ENCODE results near the gene LRP5.
A peak's percentile ranks its signal among the peaks of the same experiment; 100 is the strongest.

Gene LRP5

DNA sequence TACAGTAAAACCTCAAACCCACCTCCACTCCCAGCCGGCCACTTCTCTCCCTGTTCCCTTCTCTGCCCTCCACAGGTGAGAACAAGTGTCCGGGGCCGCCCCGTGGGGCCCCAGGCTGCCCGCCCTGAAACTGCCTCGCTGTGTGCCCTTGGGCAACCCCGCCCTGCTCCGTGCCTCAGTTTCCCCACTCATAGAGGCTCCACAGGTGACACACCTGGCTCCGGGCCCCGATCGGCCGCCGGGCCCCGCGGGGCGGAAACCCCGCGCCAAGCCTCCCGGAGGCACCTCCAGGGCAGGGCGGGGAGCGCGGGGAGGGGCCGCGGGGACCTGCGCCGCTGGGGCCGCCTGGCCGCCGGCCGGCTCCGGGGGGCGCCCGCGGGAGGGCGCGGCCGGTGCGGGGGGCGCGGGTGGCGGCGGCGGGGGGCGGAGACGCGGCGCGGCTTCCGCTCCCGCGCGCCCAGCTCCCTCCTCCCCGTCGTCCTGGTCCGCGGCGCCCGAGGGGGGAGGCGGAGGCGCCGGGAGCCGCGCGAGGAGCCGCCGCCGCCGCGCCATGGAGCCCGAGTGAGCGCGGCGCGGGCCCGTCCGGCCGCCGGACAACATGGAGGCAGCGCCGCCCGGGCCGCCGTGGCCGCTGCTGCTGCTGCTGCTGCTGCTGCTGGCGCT lies at the start of gene LRP5:
TSS of gene LRP5 (plus strand) at position 475 of the 663 bp plus-strand sequence. CDS start at position 599, 124 bp downstream.
- peak; percentile 29 for DNase-seq

DNA sequence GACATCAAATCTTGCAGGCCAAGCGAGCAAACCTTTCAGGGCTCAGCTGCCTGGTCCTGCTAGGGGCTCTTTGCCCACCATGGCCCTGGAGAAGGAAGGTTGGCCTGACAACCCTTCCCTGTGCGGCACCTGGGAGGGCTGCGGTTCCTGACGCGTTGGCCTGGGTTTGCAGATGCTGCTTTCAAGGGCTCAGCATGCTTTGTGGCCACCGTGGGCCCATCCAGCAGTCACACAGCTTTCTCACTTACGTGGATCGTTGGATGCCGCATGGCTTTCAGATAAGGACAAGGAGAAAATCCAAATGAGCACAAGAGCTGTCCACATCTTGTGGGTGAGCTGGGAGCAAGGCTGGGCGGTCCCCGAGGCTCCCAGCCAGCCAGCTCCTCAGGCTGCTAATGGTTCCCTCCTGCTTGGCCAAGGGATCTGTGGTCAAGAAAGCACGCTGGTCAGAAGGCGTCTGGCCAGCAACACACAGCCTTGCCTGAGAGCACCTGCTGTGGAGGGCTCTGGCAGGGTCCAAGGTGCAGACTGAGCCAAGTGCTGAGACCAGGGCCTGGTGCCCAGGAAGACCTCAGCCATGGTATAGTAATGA lies 48.9 kb upstream of the LRP5 start:
- no peak for DNase-seq

DNA sequence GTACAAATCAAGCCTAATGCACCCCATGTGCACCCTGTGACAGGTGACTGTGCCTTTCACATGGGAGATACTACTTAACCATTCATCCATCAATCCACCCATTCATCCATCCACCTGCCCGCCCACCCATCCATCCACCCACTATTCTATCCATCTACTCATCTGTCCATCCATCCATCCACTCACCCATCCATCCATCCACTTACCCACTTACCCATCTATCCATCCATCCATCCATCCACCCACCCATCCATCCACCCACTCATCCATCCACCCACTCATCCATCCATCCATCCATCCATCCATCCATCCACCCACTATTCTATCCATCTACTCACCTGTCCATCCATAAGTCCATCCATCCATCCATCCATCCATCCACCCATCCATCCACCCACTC lies 48.1 kb upstream of the LRP5 start:
- DNase-seq: no peak

DNA sequence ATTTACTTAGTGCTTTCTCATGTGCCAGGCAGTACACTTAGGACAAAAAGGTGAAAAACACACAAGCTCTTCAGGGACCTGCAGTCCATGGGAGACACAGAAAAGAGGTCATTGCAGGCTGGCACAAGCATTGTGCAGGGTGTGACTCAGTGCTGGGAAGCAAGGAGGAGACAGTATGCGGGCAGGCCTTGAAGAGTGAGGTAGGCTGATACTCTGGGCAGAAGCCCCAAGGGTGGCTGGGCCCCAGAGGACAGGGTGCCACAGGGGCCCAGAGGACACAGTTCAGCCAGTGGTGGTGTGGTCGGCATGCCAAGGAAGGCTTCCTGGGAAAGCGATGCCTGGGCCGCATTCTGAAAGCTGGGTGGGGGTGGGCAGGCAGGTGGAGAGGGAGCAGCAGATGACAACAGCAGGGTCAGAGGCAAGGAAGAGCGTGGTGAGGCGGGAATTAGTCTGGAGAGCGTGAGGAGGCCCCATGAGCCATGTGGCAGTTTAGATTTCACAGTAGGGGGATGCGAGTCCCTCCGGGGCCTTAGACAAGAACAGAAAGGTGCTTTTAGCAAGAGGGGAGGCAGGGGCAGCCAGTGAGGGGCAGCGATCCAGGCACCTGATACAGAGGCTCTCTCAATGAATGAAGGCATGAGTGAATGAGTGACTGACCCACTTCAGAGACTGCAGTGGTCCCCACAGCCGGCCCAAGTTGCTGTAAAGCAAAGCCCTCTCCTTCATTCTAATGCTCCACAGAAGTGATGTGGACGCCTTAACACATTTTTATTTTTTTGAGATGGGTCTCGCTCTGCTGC lies 47.5 kb upstream of the LRP5 start:
- DNase-seq: no peak

DNA sequence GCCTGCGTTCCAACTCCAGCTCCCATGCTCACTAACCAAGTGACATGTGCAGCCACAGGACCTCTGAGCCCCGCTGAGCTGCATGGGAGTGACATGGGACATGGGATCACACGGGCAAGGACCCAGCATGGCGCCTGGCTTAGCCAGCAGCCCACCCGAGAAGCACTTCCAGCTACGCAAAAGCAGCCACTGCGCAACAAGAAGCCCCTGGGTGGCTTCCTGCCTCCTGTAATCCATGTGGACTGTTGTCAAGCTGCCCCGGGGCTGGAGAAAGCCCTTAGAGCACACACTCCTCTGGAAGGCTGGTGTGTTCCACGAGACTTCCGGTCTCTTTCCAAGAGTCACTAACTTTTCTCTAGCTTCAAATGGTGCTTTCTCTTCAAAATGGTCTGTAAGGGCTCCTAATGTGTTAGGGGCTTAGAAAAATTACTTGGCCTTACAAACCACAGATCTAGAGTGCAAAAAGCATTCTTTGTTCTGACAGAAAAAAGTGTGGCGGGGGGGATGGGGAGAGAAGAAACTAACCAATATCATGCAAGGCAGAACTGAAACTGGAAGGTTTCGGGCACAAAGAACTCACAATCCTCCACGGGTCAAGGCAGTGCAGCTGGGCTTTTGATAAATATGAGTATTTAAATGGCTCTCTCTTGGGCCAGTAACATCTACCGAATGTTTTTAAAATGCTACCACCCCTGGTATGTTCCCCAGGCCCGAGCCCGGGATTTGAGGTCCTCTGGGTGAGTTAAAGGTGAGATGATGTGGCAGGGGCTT lies 46.1 kb upstream of the LRP5 start:
- no peak for DNase-seq

DNA sequence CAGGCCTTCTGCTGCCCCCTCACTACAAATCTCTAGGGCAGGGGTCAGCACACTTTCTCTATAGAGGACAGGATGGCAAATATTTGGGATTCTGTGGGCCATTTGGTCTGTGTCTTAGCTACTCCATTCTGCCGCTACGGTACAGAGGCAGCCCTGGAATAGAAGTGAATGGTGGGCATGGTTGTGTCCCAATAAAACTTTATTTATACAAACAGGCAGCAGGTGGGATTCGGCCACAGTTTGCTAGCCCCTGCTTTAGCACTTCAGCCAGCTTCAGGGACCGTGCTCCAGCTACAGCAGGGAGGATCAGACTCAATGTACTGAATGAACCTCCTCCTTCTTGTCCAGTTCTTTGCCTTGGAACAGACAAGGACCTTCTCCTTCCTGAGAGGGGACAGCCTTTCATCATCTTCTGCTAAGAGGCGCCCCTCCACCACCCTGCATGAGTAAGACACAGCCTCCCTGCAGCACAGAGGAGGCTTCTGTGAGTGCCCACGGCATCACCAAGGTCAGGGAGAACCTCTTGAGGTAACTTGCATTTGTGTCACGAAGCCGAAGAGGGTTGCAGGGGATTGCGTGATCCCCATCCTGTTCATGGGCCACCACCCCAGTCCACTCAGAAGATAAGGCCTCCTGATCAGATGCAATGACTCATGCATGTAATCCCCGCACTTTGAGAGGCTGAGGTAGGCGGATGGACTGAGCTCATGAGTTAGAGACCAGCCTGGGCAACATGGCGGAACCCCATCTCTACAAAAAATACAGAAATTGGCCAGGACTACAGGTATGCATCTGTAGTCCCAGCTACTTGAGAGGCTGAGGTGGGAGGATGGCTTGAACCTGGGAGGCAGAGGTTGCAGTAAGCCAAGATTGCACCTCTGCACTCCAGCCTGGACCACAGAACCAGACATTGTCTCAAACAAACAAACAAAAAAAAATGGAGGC lies 45.2 kb upstream of the LRP5 start:
- no peak for DNase-seq

DNA sequence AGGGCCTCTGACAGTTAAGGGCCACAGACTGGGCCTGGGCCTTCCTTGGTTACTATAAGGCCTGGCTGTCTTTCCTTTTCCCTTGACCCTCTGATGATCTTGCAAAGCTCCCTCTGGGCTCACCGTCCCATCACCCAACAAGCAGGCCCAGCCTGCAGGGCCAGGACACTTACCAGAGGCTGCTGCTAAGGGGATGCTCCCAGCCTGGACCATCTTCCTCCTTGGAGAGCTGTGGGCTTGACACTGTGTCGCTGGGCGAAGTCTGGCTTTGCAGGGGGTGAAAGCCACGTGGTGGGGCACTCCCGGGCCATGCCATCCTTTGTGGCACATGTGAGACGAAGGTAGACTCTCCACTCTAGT lies 44.5 kb upstream of the LRP5 start:
- no peak for DNase-seq

DNA sequence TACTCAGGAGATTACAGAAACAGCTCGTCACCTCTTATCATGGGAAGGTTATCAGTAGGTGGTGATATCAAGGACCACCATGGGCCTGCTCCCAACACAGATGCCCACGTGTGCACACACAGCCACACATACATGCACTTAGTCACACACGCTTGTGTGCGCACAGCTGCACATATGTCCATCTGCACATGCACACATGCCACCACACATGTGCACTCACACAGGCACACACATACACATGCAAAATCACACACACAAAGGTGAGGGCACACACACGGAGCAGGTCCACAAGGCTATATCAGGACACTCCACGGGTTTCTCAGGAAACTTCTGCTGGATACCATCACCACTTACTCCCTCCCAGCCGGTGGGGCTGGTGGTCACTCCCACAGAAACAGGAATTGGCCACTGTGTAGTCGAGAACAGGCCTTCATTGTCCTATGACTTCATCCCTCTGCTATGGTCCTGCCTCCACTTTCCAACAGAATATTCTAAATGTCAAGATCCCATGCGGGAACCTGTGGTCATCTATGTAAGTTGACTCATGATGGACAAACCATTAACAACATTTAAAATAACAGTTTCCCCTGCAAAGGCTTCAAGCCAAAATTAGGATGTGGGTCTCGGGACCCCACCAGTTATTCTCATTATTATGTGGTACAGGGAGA lies 42.8 kb upstream of the LRP5 start:
- DNase-seq: no peak

DNA sequence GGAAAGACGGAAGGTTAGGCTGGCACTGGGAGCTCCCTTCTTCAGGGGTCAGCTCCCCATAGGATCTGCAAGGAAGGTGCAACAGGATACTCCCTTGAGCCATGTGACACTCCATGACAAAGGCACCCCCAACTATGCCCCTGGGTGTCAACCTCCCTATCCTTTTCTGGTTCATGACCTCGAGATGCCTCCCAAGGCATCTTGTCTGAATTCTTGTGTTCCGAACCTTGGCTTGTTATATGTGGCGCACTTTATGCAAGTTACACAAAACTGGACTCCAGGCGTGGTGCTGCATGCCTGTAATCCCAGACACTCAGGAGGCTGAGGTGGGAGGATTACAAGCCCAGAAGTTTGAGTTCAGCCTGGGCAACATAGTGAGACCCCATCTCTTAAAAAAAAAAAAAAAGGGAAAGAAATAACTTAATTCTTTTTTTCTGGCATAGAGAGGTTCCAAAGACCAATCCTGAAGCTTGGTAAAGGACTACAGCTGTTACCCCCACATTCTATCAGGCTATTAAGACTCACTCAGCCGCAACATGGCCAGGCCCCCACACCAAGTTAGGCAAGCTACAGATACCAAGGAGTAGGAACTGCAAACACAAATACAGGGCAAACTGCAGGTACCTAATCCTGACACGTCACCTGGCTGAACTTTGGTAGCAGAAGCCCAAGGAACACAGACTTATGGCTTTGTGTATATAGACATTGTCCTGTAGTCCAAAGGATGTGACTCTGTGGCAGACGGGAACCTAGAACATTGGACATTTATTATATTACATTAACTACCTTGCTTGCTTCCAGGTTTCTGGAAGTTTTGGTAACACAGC lies 42.0 kb upstream of the LRP5 start:
- no peak for DNase-seq

DNA sequence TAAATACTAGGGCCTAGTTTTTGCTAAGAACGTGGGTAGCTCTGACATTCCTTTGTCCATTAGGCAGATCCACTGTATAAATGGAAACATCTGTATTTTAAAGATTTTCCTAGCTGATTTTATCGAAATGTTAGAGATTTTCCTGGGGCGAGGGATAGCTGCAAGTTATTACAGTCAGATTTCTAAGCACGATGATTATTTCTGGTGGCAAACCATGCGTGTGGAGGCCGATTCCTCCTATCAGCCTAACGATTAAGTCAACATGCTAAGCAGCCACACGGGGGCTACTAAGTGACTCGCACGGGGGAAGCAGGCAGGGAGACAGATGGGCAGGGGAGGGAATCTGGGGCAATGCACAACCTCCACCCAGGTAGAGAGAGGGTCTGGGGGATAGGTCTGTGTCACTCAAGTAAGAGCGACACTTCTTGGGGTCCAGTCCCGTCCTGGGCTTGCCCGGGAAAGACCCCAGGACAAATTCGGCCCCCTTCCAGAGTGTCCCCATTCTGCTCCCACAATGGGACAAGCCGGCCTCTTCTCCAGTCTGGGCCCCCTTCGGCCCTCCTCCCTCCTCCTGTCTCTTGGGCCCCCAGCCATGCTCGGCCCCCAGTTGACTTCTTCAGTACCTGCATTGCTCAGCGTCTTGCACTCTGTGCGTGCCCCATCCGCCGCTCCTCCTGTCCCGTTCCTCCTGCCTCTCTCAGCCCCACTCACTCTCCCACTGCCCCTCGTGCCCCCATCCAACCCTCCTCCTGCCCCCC lies 41.2 kb upstream of the LRP5 start:
- DNase-seq: peak; percentile 27

DNA sequence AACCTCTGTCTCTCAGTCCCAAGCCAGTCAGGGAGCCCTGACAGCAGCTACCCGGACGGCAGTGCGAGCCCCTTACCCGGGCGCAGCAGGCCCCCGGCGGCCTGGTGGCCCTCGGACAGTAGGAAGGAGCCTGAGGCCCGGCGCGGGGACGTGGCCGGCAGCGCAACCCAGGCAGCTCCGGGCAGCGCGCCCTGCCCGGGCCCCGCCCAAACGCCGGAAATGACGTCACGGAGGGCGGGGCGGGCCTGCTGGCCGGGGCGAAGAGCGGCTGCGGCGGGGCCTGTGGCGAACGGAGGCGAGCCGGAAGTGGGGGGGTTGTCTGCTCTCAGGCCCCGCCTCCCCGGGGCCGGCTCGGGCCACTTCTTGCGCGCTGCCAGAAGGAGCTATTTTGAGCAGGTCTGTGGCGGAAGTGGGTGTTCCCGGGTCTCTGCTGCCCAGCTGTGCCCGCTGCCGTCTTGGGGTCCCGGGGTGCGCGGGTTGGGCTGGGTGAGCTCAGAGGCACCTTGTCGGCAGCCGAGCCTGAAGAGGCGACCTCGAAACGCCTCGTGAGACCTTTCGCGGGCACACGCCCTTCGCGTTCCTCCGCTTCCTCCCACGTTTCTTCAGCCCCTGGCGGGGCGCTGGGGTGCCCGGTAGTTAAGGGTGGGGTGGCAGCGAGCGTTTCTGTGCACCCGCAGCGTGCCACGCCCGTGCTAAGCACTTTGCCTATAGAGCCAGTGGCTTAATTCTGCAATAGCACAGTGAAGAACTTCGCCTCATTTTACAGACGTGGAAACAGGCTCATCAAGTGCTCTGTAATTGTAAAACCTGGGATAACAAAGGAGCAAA lies 40.4 kb upstream of the LRP5 start, which contains the start of gene C11orf24:
TSS of gene C11orf24 (minus strand) at position 193 of the 828 bp plus-strand sequence. CDS start 8,206 bp downstream, outside the sequence.
- peak; percentile 91 for DNase-seq

DNA sequence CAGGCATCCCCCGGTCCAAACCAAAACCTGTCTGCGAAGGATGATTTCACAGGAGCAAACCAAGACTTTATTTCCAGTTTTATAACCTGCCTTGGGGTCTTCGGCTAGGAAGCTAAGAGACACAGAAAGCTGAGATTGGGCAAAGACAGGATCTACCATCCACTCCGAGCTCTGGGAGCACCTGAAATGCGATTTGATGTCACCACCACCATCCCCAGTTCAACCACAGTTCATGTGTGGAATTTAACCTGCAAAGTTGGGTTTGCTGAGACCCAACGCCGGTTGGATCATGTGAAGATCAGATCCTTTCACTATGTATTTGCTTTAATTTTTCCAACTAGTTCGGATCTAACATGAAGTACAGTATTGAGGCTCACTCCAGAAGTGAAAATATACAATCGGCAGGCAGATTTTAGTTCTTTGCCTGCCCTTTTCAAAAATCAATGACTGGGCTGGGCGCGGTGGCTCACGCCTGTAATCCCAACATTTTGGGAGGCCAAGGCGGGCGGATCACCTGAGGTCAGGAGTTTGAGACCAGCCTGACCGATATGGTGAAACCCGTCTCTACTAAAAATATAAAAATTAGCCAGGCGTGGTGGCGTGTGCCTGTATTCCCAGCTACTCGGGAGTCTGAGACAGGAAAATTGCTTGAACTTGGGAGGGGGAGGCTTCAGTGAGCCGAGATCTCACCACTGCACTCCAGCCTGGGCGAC lies 39.2 kb upstream of the LRP5 start:
- no peak for DNase-seq

DNA sequence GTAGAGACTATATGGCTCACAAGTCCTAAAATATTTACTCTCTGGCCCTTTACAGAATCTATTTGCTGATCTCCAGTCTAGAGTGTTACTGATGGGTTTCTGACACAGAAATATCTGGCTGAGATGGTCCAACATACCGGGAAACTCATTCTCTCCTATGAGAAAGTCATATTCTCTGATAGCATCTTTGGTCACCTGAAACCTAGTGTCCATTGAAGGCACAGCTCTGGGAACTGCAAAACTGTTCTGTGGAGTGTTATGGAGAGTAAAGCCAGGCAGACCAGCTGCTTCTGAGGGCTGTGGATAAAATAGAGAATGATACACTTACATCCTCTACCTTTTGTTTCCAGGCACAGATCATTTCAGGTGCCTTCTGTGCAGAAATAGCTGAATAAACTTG lies 38.1 kb upstream of the LRP5 start:
- DNase-seq: no peak

DNA sequence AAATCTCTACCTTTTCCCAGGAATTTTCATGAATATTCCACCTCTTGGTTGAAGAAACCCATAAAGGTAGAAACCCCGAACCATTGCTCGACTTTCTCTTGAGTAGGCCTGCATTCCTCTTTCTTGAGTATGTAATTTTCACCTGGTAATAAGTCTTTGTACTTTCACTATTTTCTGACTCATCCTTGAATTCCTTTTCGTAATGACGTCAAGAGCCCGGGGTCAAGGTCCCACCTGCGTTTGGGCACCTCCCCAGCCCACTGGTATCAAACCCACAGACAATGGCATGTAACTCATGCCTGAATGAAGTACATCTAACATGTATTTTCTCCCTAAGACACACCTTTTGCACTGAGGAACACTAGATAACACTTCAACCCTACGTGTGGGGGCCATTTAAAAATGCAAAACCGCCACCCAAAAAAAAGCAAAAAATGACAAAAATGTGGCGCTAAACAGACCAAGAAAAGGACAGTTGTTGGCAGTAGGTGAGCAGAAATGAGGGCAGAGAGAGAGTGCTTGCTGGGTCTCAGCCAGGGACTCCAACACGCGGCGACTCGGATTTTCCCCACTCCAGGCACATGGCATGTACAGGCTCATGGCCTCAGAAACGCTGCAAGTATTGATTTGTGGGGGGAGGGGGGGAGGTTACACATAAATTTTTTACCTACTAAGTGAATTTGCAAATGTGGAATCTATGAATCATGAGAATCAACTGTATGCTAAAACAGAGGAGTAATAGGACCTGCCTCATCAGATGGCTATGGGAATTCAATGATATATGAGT lies 36.5 kb upstream of the LRP5 start:
- no peak for DNase-seq

DNA sequence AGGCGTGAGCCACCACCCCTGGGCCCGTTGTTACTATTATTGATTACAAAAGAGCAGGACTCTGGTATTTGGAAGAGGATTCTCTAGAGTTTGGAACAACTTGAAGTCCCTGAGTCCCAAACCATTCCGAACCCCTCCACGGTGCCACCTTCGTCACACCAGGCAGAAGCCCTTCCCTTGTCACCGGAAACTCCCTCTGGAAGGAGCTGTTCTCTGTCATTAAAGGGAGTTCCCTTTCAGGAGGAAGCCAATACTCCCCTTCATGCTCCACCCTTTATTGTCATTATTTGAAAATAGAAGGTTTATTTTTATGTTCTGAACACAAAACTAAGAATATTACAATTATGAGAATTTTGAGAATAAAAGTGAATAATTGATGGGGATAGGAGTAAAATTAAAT lies 35.5 kb upstream of the LRP5 start:
- DNase-seq: no peak

DNA sequence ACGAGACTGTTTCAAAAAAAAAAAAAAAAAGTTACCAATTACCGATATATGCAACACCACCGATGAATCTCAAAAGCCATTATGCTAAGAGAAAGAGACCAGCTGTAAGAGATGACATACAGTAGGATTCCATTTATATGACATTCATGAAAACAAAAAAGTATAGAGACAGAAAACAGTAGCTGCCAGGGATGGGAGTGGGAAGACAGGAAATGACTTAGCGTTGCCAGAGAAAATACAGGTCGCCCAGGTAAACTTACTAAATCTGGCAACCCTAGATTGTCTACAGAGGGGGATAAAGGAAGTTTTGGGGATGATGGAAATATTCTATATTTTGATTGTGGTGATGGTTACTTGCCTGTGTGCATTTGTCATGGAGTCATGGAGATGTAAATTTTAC lies 32.7 kb upstream of the LRP5 start:
- DNase-seq: no peak

DNA sequence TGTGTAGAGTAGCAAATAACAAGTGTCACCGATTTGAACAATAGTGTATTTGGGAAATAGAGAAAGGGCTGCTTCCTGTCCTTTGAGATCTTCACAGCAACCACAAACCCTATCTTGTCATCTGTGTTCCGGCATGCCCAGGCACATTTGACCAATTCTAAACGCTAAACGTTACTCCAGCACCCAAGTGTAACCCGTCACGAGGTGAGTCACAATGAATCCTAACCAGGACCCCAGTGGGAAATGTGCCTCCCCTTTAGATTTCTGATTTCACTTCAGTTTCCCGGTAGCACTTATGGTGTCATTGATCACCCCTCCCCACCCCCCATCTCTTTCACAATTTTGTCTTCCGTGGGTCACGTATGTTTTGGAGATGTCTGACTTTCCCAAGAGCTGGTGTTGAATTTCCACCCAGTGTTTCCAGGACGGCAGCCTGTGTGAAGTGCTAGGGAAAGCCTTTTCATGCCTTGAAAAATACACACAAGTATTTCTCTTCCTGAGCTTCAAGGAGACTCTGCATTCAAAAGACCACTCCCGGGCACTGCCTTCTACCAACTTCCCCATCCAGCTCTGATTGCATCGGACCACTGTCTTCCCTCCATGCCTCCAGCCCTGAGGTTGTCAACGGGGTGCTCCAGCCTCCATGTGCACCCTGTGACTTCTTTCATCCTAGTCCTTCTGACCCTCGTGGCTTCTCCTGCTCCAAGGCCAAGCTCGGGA lies 30.1 kb upstream of the LRP5 start:
- peak; percentile 62 for DNase-seq
